GM21367 (cell line): ENCODE measurements around the gene CYP20A1.
A peak's percentile ranks its signal among the peaks of the same experiment; 100 is the strongest.
"Not testable (repeated sequence)": the region's sequence is repeated elsewhere in the genome, so short reads cannot be mapped to it uniquely, and the experiment has no call there.

Source experiments
- ATAC-seq: cut with Tn5 transposase; IDR thresholded peaks from one replicate; pipeline ENCODE4 v1.9.1; 2021; ENCODE audit not compliant: unreplicated experiment

CYP20A1 gene

GRCh38 chr2:203238704-203239526 lies at the start of gene CYP20A1:
Gene CYP20A1, plus strand, starts transcription at chr2:203239018. Its CDS starts 45 bp downstream, at chr2:203239063.
- ATAC-seq, result peak; percentile 85

GRCh38 chr2:203190547-203190946 lies 48.3 kb upstream of the CYP20A1 start:
- not testable (repeated sequence) for ATAC-seq

- not testable (repeated sequence) for ATAC-seq
Observed at GRCh38 chr2:203191026-203191425, 47.8 kb upstream of the CYP20A1 start.

- ATAC-seq, result no peak
Observed at GRCh38 chr2:203191961-203192360, 46.9 kb upstream of the CYP20A1 start.

- ATAC-seq, result no peak
Observed at GRCh38 chr2:203195331-203196036, 43.3 kb upstream of the CYP20A1 start.

GRCh38 chr2:203200866-203201265 lies 38.0 kb upstream of the CYP20A1 start:
- no peak for ATAC-seq

GRCh38 chr2:203201426-203201825 lies 37.4 kb upstream of the CYP20A1 start:
- ATAC-seq, result no peak

GRCh38 chr2:203209538-203209937 lies 29.3 kb upstream of the CYP20A1 start:
- ATAC-seq, result no peak

GRCh38 chr2:203225423-203226039 lies 13.3 kb upstream of the CYP20A1 start:
- ATAC-seq, result no peak

- ATAC-seq, result not testable (repeated sequence)
Observed at GRCh38 chr2:203229674-203230073, 9.1 kb upstream of the CYP20A1 start.

GRCh38 chr2:203237346-203238238 lies 1.2 kb upstream of the CYP20A1 start:
- no peak for ATAC-seq

GRCh38 chr2:203238292-203238703 lies 520 bp upstream of the CYP20A1 start:
- ATAC-seq, result peak; percentile 0

GRCh38 chr2:203240491-203240890 lies 1.7 kb downstream of the CYP20A1 start:
- ATAC-seq, result no peak

- ATAC-seq, result no peak
Observed at GRCh38 chr2:203242518-203242917, 3.7 kb downstream of the CYP20A1 start.

- ATAC-seq, result no peak
Observed at GRCh38 chr2:203246646-203247045, 7.8 kb downstream of the CYP20A1 start.

- no peak for ATAC-seq
Observed at GRCh38 chr2:203252818-203253217, 14.0 kb downstream of the CYP20A1 start.

GRCh38 chr2:203253422-203254095 lies 14.7 kb downstream of the CYP20A1 start:
- ATAC-seq, result not testable (repeated sequence)

GRCh38 chr2:203261326-203262159 lies 22.7 kb downstream of the CYP20A1 start:
- no peak for ATAC-seq

GRCh38 chr2:203279288-203279687 lies 40.5 kb downstream of the CYP20A1 start:
- no peak for ATAC-seq
